ENCODE results near the gene PRELID3B. TPM values are rescaled to one million over a fixed set of nuclear protein-coding genes. Genes with fewer than 3 reads are reported as not detected.
A peak's percentile ranks its signal among the peaks of the same experiment; 100 is the strongest.

The PRELID3B gene
- total and polyA plus RNA-seq, 2 of the 13 experiments (the other 11 are each of a cell fraction or from before 2014, with no cell fraction given), result 23.3 to 42.6 TPM

- TF ChIP-seq ZNF839 (CRISPR knock-in tag; IDR thresholded peaks at IDR 0.05; ENCODE audit: borderline replicate concordance) (no peak), NR2F6 (IDR thresholded peaks at IDR 0.05) (peak; percentile 29; the same call in 1 of the 2 replicates), NR2F6 (CRISPR knock-in tag; IDR thresholded peaks at IDR 0.05) (no peak), ZNF646 (CRISPR knock-in tag; IDR thresholded peaks at IDR 0.05) (peak; percentile 76), POLR2A (IDR thresholded peaks at IDR 0.05; ENCODE audit: insufficient read depth in 1 of 2, low read depth in 2 of 2, low read length in 2 of 2) (0 out of 4 replicates have a peak, but pooled peaks of 1 of the 2 experiments have one; percentile 37), CEBPB (IDR thresholded peaks at IDR 0.05; ENCODE audit: borderline replicate concordance, low read depth, low read length) (peak; percentile 92), ZNF274 (CRISPR knock-in tag; IDR thresholded peaks at IDR 0.05) (no peak), ZNF18 (CRISPR knock-in tag; IDR thresholded peaks at IDR 0.05; ENCODE audit: insufficient replicate concordance) (no peak), IKZF1 (IDR thresholded peaks at IDR 0.05) (no peak), ZFP41 (CRISPR knock-in tag; IDR thresholded peaks at IDR 0.05; ENCODE audit: borderline replicate concordance) (no peak), CBX5 (CRISPR knock-in tag; IDR thresholded peaks at IDR 0.05; ENCODE audit: borderline replicate concordance) (0 out of 2 replicates have a peak, but pooled peaks have one; percentile 25), TOPORS (CRISPR knock-in tag; IDR thresholded peaks at IDR 0.05) (no peak), USF2 (IDR thresholded peaks at IDR 0.05; ENCODE audit: low read depth, low read length) (no peak), USF2 (CRISPR knock-in tag; IDR thresholded peaks at IDR 0.05; ENCODE audit: borderline replicate concordance) (no peak)
These were observed 50.9 kb downstream of the PRELID3B start (continued) for GRCh38 chr20:58991715-58992114.

Data from HepG2 (cell line).